IMR-90 (cell line): ENCODE measurements around the gene LRP5. TPM values are rescaled to one million over a fixed set of nuclear protein-coding genes. Genes with fewer than 3 reads are reported as not detected.
A peak's percentile ranks its signal among the peaks of the same experiment; 100 is the strongest.

Experiments
- ATAC-seq: fragments of 200-7000 bp; cut with Tn5 transposase; 2 replicates; pipeline ENCODE4 v1.9.1; 2020; ENCODE audit warnings: low read depth, mild to moderate bottlenecking, moderate library complexity
- BruUV-seq: library from RNA; stranded (reverse); fragments of 400-500 nt; replicated peaks from 2 replicates; lab custom pipeline; 2021; lab: Mats Ljungman, UMichigan
- CTCF ChIA-PET: fragments of 300-600 bp; formaldehyde crosslinking; extraction: SDS; loops from one replicate; lab custom pipeline; 2021; ENCODE audit warnings: antibody characterized with exemption; lab: Yijun Ruan, JAX
- POLR2A ChIA-PET: fragments of 300-600 bp; sonication (Branson Sonifier 250); formaldehyde crosslinking; loops from one replicate; lab custom pipeline; 2022; ENCODE audit warnings: antibody characterized with exemption; ENCODE audit not compliant: unreplicated experiment; lab: Charles Lee
- DNase-seq: peaks from one replicate; pipeline ENCODE4 v3.0.0; 2013
- H2AFZ ChIP-seq: replicated peaks from 2 replicates; pipeline ENCODE3; 2013; ENCODE audit warnings: low read length, mild to moderate bottlenecking; ENCODE audit not compliant: poor library complexity
- H2AK5ac ChIP-seq: 2 replicates; pipeline ENCODE4 v1.6.1; 2013; ENCODE audit warnings: low read depth, low read length, inconsistent platforms
- H2AK9ac ChIP-seq: replicated peaks from 2 replicates; pipeline ENCODE3; 2013; ENCODE audit warnings: mild to moderate bottlenecking, low read depth, low read length, moderate library complexity; ENCODE audit not compliant: poor library complexity
- H2BK120ac ChIP-seq: 2 replicates; pipeline ENCODE4 v1.6.1; 2013; ENCODE audit warnings: low read depth, low read length, inconsistent platforms
- H2BK15ac ChIP-seq: 3 replicates; pipeline ENCODE4 v1.6.1; 2013; ENCODE audit warnings: low read depth, low read length, inconsistent platforms
- H2BK20ac ChIP-seq: 2 replicates; pipeline ENCODE4 v1.6.1; 2013; ENCODE audit warnings: low read depth, mild to moderate bottlenecking, inconsistent platforms, low read length, moderate library complexity
- H2BK5ac ChIP-seq: 2 replicates; pipeline ENCODE4 v1.6.1; 2013; ENCODE audit warnings: mild to moderate bottlenecking, low read depth, low read length, inconsistent platforms; ENCODE audit not compliant: poor library complexity, severe bottlenecking
- H3K14ac ChIP-seq: replicated peaks from 2 replicates; pipeline ENCODE4 v1.6.1; 2013; ENCODE audit warnings: low read depth, low read length, inconsistent platforms
- H3K18ac ChIP-seq: 2 replicates; pipeline ENCODE4 v1.6.1; 2013; ENCODE audit warnings: low read depth, low read length, control low read depth
- H3K23ac ChIP-seq: 2 replicates; pipeline ENCODE4 v1.6.1; 2013; ENCODE audit warnings: low read depth, low read length, inconsistent platforms
- H3K27ac ChIP-seq: 2 replicates; pipeline ENCODE4 v1.5.1; 2013; ENCODE audit warnings: mild to moderate bottlenecking, control low read depth, low read length; ENCODE audit not compliant: insufficient read depth
- H3K27me3 ChIP-seq: 2 replicates; pipeline ENCODE4 v1.6.1; 2013; ENCODE audit warnings: low read length; ENCODE audit not compliant: control insufficient read depth, insufficient read depth
- H3K36me3 ChIP-seq: 2 replicates; pipeline ENCODE4 v1.6.1; 2013; ENCODE audit warnings: low read length, mixed read lengths; ENCODE audit not compliant: control insufficient read depth, insufficient read depth
- H3K4ac ChIP-seq: 2 replicates; pipeline ENCODE4 v1.6.1; 2013; ENCODE audit warnings: low read depth, low read length, inconsistent platforms
- H3K4me1 ChIP-seq: 2 replicates; pipeline ENCODE4 v1.6.1; 2013; ENCODE audit warnings: low read length, mixed read lengths; ENCODE audit not compliant: control insufficient read depth, insufficient read depth
- H3K4me2 ChIP-seq: 2 replicates; pipeline ENCODE4 v1.6.1; 2013; ENCODE audit warnings: low read depth, mild to moderate bottlenecking, control low read depth, low read length, moderate library complexity
- H3K4me3 ChIP-seq: 2 replicates; pipeline ENCODE4 v1.5.1; 2013; ENCODE audit warnings: low read depth, mild to moderate bottlenecking, control low read depth, low read length, moderate library complexity; ENCODE audit not compliant: insufficient read depth
- H3K56ac ChIP-seq: 2 replicates; pipeline ENCODE4 v1.6.1; 2013; ENCODE audit warnings: low read length, inconsistent platforms; ENCODE audit not compliant: insufficient read depth; ENCODE audit errors: extremely low read depth
- H3K79me1 ChIP-seq, 2 experiments: 2 replicates each; pipeline ENCODE4 v1.6.1; 2013; ENCODE audit warnings: low read length in 2 of 2, inconsistent platforms in 1 of 2, low read depth in 1 of 2
- H3K9ac ChIP-seq: 2 replicates; pipeline ENCODE4 v1.6.1; 2013; ENCODE audit warnings: low read depth, low read length, control low read depth
- H3K9me1 ChIP-seq: 2 replicates; pipeline ENCODE4 v1.6.1; 2013; ENCODE audit warnings: low read length, inconsistent platforms; ENCODE audit not compliant: insufficient read depth
- H3K9me3 ChIP-seq: 2 replicates; pipeline ENCODE4 v1.6.1; 2013; ENCODE audit warnings: low read length; ENCODE audit not compliant: control insufficient read depth, insufficient read depth
- H4K20me1 ChIP-seq: 2 replicates; pipeline ENCODE4 v1.6.1; 2013; ENCODE audit warnings: low read length, inconsistent platforms; ENCODE audit not compliant: insufficient read depth
- H4K5ac ChIP-seq: 2 replicates; pipeline ENCODE4 v1.6.1; 2013; ENCODE audit warnings: mild to moderate bottlenecking, low read depth, low read length, control low read depth
- H4K8ac ChIP-seq, 2 experiments: 2 replicates each; pipeline ENCODE4 v1.6.1; 2013; ENCODE audit warnings: low read depth in 2 of 2, low read length in 2 of 2, control low read depth in 1 of 2, inconsistent platforms in 1 of 2
- H4K91ac ChIP-seq: 2 replicates; pipeline ENCODE4 v1.6.1; 2013; ENCODE audit warnings: low read depth, low read length, inconsistent platforms; ENCODE audit not compliant: insufficient read depth
- BHLHE40 ChIP-seq: fragments of 150-350 bp; IDR thresholded peaks from 2 replicates; pipeline ENCODE4 v1.6.1; 2016; ENCODE audit warnings: mild to moderate bottlenecking, low read depth, low read length
- CEBPB ChIP-seq: IDR thresholded peaks from 2 replicates; pipeline ENCODE4 v1.6.1; 2012; ENCODE audit warnings: low read depth, low read length, improper control_type of control experiment
- CHD1 ChIP-seq: IDR thresholded peaks from 2 replicates; pipeline ENCODE4 v1.6.1; 2012; ENCODE audit warnings: low read depth, low read length, improper control_type of control experiment
- CTCF ChIP-seq: conservative IDR thresholded peaks from 2 replicates; pipeline ENCODE4 v1.5.1; 2012; ENCODE audit warnings: mild to moderate bottlenecking, low read depth, low read length, improper control_type of control experiment
- FOS ChIP-seq: fragments of 150-350 bp; IDR thresholded peaks from 2 replicates; pipeline ENCODE4 v1.6.1; 2016; ENCODE audit warnings: low read depth, low read length
- MAFK ChIP-seq: IDR thresholded peaks from 2 replicates; pipeline ENCODE4 v1.6.1; 2012; ENCODE audit warnings: low read depth, low read length, improper control_type of control experiment
- MAZ ChIP-seq: IDR thresholded peaks from 2 replicates; pipeline ENCODE4 v1.6.1; 2012; ENCODE audit warnings: low read depth, mild to moderate bottlenecking, low read length, improper control_type of control experiment, moderate library complexity, borderline replicate concordance
- MXI1 ChIP-seq: IDR thresholded peaks from 2 replicates; pipeline ENCODE4 v1.6.1; 2012; ENCODE audit warnings: low read depth, mild to moderate bottlenecking, low read length, moderate library complexity, borderline replicate concordance
- NFE2L2 ChIP-seq: fragments of 150-350 bp; IDR thresholded peaks from 2 replicates; pipeline ENCODE4 v1.6.1; 2016; ENCODE audit warnings: low read depth, mild to moderate bottlenecking, low read length
- POLR2A ChIP-seq: IDR thresholded peaks from 2 replicates; pipeline ENCODE4 v1.6.1; 2012; ENCODE audit warnings: mild to moderate bottlenecking, low read depth, low read length
- RAD21 ChIP-seq: IDR thresholded peaks from 2 replicates; pipeline ENCODE4 v1.6.1; 2012; ENCODE audit warnings: low read length, improper control_type of control experiment
- RCOR1 ChIP-seq: IDR thresholded peaks from 2 replicates; pipeline ENCODE4 v1.6.1; 2012; ENCODE audit warnings: mild to moderate bottlenecking, low read length, improper control_type of control experiment; ENCODE audit not compliant: insufficient replicate concordance
- RFX5 ChIP-seq: IDR thresholded peaks from 2 replicates; pipeline ENCODE4 v1.8.0; 2012; ENCODE audit warnings: low read depth, mild to moderate bottlenecking, low read length, moderate library complexity
- SMC3 ChIP-seq: fragments of 150-350 bp; IDR thresholded peaks from 2 replicates; pipeline ENCODE4 v1.6.1; 2016; ENCODE audit warnings: low read depth, mild to moderate bottlenecking, antibody characterized with exemption, low read length, moderate library complexity
- USF2 ChIP-seq: fragments of 150-350 bp; IDR thresholded peaks from 2 replicates; pipeline ENCODE4 v1.6.1; 2017; ENCODE audit warnings: mild to moderate bottlenecking, antibody characterized with exemption, low read length, low read depth
- WGBS, 2 experiments: methylation state at CpG; one replicate each; pipeline versions ENCODE4 v1.1.5 to v1.1.7; 2013; ENCODE audit warnings: missing lambda C conversion rate in 2 of 2; ENCODE audit not compliant: insufficient read length in 1 of 2; ENCODE audit errors: extremely low coverage in 2 of 2; 5-methylcytosine and 5-hydroxymethylcytosine counted together
- dilution Hi-C: fragments of 300-500 bp; cut with HindIII; formaldehyde crosslinking; loops from one replicate; pipeline ENCODE4 v1.14.3; 2018; ENCODE audit warnings: low sequenced_read_pairs; ENCODE audit not compliant: unreplicated experiment
- in situ Hi-C: fragments of 300-500 bp; cut with MboI; formaldehyde crosslinking; loops from 3 replicates; pipeline ENCODE4 v1.14.3; 2019; ENCODE audit warnings: low sequenced_read_pairs, inconsistent platforms, mixed read lengths
- intact Hi-C: fragments of 100-400 bp; cut with micrococcal nuclease; formaldehyde crosslinking; loops from 2 replicates; pipeline ENCODE4 v1.10.0; 2022
- polyA plus RNA-seq, 3 experiments: library from polyadenylated mRNA; depleted of rRNA; stranded (reverse); fragments of >200 nt; gene quantifications; 2 replicates each; pipeline ENCODE4 v1.2.3, GENCODE V29; 2012; ENCODE audit warnings: low replicate concordance in 1 of 3
- total RNA-seq: library from RNA; depleted of rRNA; stranded (reverse); fragments of >200 nt; gene quantifications from 2 replicates; pipeline ENCODE4 v1.2.3, GENCODE V29; 2012

The LRP5 gene
- total and polyA plus RNA-seq, 2 of the 4 experiments (the other 2 are of a cell fraction), result 10.4 to 15.0 TPM

GRCh38 chr11:68373189-68373814 lies 60.9 kb downstream of the LRP5 start:
- dilution Hi-C loops (no loop called here), intact Hi-C loops (no loop called here), in situ Hi-C loops (no loop called here)
- H3K18ac ChIP-seq, result peak overlapping the region; percentile 75; the same call in 1 of the 2 replicates
- H3K27me3 ChIP-seq, result no peaks in the 10 kb centered on the region
- DNase-seq (peak; percentile 61), ATAC-seq (peak; percentile 85)
- peak overlapping the region; percentile 87 for H3K14ac ChIP-seq
- H2AFZ ChIP-seq, result peak overlapping the region; percentile 36
- H4K5ac ChIP-seq, result peak overlapping the region; percentile 78; the same call in 1 of the 2 replicates
- ChIA-PET POLR2A (no interaction called here), CTCF (interaction anchor here (0.6 kb wide), 1 partner anchor 1600 kb away, joined by 3 read pairs; no protein-coding TSS in a partner anchor)
- peaks cover 17% of the 10 kb centered on the region for H3K36me3 ChIP-seq
- H3K4me3 ChIP-seq, result no peak overlapping the region
- 77% methylated on average over 10 of the region's 22 CpGs; no CpG with 5 or more reads in 1 of the 2 experiments for WGBS, 2 experiments
- peak overlapping the region; percentile 73 for H2BK120ac ChIP-seq
- H2BK20ac ChIP-seq, result peak overlapping the region; percentile 66; the same call in 1 of the 2 replicates
- TF ChIP-seq CEBPB (no peak), FOS (no peak), RAD21 (no peak), POLR2A (no peak), RCOR1 (no peak), BHLHE40 (no peak), SMC3 (no peak), RFX5 (no peak), CHD1 (no peak), NFE2L2 (no peak), CTCF (no peak), MXI1 (no peak), MAZ (no peak), MAFK (no peak), USF2 (no peak)
- H2BK15ac ChIP-seq, result no peak overlapping the region
- no peak overlapping the region for H2BK5ac ChIP-seq
- peak overlapping the region in 1 of 2 experiments; percentile 87; a peak in 2 of 4 replicates for H4K8ac ChIP-seq
- H2AK9ac ChIP-seq, result peak overlapping the region; percentile 81
- H3K56ac ChIP-seq, result no peak overlapping the region
- H4K91ac ChIP-seq, result peak overlapping the region; percentile 58; the same call in 1 of the 2 replicates
- peak overlapping the region; percentile 74; the same call in 1 of the 2 replicates for H2AK5ac ChIP-seq
- H3K79me1 ChIP-seq, result peaks cover 2 to 8% of the 10 kb centered on the region in 2 experiments; a peak in 2 of 4 replicates
- H3K9me1 ChIP-seq, result 0 out of 2 replicates have a peak, but pooled peaks cover 3% of the 10 kb centered on the region
- peaks cover 17% of the 10 kb centered on the region for H4K20me1 ChIP-seq
- H3K4me2 ChIP-seq, result peak overlapping the region; percentile 60; the same call in 1 of the 2 replicates
- H3K27ac ChIP-seq, result peak overlapping the region; percentile 85; the same call in 1 of the 2 replicates
- H3K23ac ChIP-seq, result peak overlapping the region; percentile 35; the same call in 1 of the 2 replicates
- H3K9me3 ChIP-seq, result no peaks in the 10 kb centered on the region
- peaks cover 16% of the 10 kb centered on the region for H3K4me1 ChIP-seq
- peak overlapping the region; percentile 87 for H3K4ac ChIP-seq
- BruUV-seq, result no TSS peak
- no peak overlapping the region; the same call in 1 of the 2 replicates for H3K9ac ChIP-seq
